ENCODE measurements around the gene TXNRD1. TPM values are rescaled to one million over a fixed set of nuclear protein-coding genes. Genes with fewer than 3 reads are reported as not detected.

TXNRD1 gene
- total RNA-seq = 701 and 927 TPM in 2 replicates

GRCh38 chr12:104215638-104216297 lies at the start of gene TXNRD1:
TSS of gene TXNRD1 (plus strand) at chr12:104215779. CDS start at chr12:104215803, 24 bp downstream.

GRCh38 chr12:104303538-104304151 lies 88.1 kb downstream of the TXNRD1 start, which contains the start of gene EID3:
TSS of gene EID3 (plus strand) at chr12:104303739. CDS start at chr12:104303935, 196 bp downstream.

Other genes starting within 250 kb of the TXNRD1 start
- 16.8 and 17.0 TPM in 2 replicates for gene TDG, start 249.9 kb upstream of the TXNRD1 start, total RNA-seq
- gene GLT8D2, start 165.6 kb upstream of the TXNRD1 start, total RNA-seq = 24.3 and 27.8 TPM in 2 replicates
- gene HCFC2, start 151.2 kb upstream of the TXNRD1 start, total RNA-seq = 12.8 and 16.6 TPM in 2 replicates
- gene NFYB, start 77.6 kb upstream of the TXNRD1 start, total RNA-seq = 46.4 and 49.4 TPM in 2 replicates
- 2.6 and 4.2 TPM in 2 replicates for gene EID3, start 88.0 kb downstream of the TXNRD1 start, total RNA-seq
- gene CHST11, start 241.2 kb downstream of the TXNRD1 start, total RNA-seq = 16.4 and 57.0 TPM in 2 replicates

Data from cardiac atrium fibroblast (primary cell).